D721Med (cell line): ENCODE data around the gene STYK1.

ENCODE experiments used
- DNase-seq: peaks from one replicate; pipeline ENCODE4 v3.0.0; 2011; ENCODE audit warnings: low spot score; ENCODE audit not compliant: insufficient read length
- FAIRE-seq: peaks from 2 replicates; lab custom pipeline; 2011; peaks lifted over from hg19 to GRCh38; lab: Jason Lieb, UNC
- CTCF ChIP-seq: IDR thresholded peaks from 2 replicates; pipeline ENCODE4 v1.5.1; 2012; ENCODE audit warnings: mild to moderate bottlenecking, control low read depth; ENCODE audit not compliant: insufficient read depth; ENCODE audit errors: missing control alignments

Gene STYK1

GRCh38 chr12:10632226-10632625 lies 41.6 kb downstream of the STYK1 start:
- FAIRE-seq (no peak), DNase-seq (no peak)
- no peak for TF ChIP-seq CTCF

GRCh38 chr12:10624605-10625004 lies 49.2 kb downstream of the STYK1 start:
- TF ChIP-seq CTCF = no peak
- no peak for DNase-seq
- no peak for FAIRE-seq

- no peak for FAIRE-seq
- DNase-seq = no peak
Observed at GRCh38 chr12:10623131-10623530, 50.7 kb downstream of the STYK1 start.

GRCh38 chr12:10621278-10621677 lies 52.6 kb downstream of the STYK1 start:
- FAIRE-seq (no peak), DNase-seq (no peak)
- TF ChIP-seq CTCF = no peak

More at GRCh38 chr12:10623131-10623530, 50.7 kb downstream of the STYK1 start:
- no peak for TF ChIP-seq CTCF

DNA sequence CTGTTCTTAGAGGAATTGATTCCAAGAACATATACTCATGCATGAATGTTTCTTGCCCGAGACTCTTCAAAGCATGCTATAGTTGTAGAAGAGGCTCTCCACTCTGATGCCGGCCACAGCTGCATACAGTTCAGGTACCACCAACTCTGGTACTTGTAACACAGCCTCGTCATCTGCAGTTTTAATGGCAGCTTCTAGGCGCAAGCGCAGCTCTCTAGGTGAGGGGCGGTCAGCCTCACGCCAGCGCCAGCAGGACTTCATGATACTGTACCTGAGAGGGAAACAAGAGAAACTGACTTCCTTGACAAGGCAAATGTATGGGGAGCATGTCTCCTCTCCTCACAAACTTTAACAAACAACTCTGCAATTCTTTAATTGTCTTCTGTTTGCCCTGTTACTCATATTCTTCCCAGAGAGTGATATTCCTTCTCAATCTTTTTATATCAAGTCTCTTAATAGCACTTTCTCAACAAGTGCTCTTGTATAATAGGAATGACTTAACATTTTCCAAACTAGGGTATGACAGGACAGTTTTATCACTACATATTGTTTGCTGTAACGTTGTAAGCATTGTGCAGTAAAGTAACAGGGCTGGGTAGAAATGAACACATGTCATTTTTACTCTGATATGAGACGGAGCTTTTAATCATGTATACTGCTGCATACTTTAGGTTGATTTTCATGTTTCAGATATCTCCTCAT lies 53.6 kb downstream of the STYK1 start:
- no peak for TF ChIP-seq CTCF
- DNase-seq = no peak
- FAIRE-seq = no peak

DNA sequence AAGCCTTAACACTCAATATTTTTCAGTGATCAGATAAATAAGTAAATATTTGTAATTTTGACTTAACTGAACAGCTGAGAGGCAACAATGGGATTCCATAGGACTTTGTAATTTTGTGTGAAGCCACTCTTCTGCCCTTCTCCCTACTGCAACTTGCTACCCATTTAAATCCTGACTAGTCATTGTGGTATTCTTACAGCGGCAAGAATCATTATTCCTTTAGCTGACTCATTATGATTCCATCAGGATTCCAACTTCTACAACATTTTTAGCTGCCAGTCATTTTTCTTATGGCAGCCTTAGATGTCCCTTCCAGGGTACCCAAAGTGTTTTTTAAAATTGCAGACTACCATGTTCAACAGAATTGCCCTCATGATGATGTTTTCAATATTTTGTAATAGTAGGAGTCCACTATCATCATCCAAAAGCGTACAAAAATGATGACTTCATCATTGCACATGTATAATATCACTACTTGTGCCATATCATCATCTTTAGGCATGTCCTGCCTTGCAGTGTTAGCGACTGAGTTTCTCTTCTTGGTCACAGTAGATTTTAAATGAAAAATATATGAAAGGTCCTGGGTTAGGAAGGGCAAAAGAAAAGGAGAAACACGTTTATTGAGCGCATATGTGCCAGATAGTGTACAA lies 55.4 kb downstream of the STYK1 start:
- no peak for TF ChIP-seq CTCF
- FAIRE-seq = no peak

DNA sequence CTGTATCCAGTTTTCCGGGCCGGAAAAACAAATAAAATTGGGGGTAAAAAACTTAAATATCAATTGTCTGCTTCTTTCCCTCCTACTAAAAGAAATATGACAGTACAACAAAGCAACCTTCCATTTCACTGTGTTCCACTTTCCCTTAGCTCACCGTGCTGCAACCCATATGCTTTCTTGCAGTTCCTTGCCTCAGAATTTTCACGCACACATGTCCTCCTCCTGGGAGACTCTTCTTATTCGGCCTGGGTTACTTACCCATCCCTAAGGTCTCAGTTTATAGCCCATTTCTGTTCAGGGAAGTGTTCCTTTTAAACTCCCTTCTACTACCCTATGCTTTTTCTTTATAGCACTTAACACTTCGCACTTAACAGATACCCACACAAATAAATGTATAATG lies 56.0 kb downstream of the STYK1 start:
- TF ChIP-seq CTCF = no peak
- FAIRE-seq (no peak), DNase-seq (no peak)

More for the DNA sequence above, 55.4 kb downstream of the STYK1 start:
- DNase-seq = no peak
